Posterior vena cava (tissue), 2 donors: ENCODE measurements around the gene MYO15B. TPM values are rescaled to one million over a fixed set of nuclear protein-coding genes. Genes with fewer than 3 reads are reported as not detected.

ENCODE experiments used
- DNase-seq: peaks from one replicate; pipeline ENCODE4 v3.0.0-alpha.2; 2020; ENCODE audit warnings: low spot score
- intact Hi-C, 2 donors: fragments of 100-400 bp; cut with DNase I; formaldehyde crosslinking; loops; one replicate each; pipeline versions ENCODE4 v1.14.1 to v1.14.2; 2022 to 2023
- total RNA-seq, 2 donors: library from RNA; stranded (reverse); fragmentation: NEBNext Ultra II Directional; extraction: Animal tissue kit (Norgen Biotek cat#: 25700); gene quantifications; one replicate each; pipeline ENCODE4 v1.2.1, GENCODE V29; 2021
- donor health status: DM: yes; HTN: yes; CAD: no.
- donor health status: DM: yes; HTN: yes; CAD: no.

Gene MYO15B
- total RNA-seq, 2 donors from 2014 or later = 76.5 to 114 TPM

DNA sequence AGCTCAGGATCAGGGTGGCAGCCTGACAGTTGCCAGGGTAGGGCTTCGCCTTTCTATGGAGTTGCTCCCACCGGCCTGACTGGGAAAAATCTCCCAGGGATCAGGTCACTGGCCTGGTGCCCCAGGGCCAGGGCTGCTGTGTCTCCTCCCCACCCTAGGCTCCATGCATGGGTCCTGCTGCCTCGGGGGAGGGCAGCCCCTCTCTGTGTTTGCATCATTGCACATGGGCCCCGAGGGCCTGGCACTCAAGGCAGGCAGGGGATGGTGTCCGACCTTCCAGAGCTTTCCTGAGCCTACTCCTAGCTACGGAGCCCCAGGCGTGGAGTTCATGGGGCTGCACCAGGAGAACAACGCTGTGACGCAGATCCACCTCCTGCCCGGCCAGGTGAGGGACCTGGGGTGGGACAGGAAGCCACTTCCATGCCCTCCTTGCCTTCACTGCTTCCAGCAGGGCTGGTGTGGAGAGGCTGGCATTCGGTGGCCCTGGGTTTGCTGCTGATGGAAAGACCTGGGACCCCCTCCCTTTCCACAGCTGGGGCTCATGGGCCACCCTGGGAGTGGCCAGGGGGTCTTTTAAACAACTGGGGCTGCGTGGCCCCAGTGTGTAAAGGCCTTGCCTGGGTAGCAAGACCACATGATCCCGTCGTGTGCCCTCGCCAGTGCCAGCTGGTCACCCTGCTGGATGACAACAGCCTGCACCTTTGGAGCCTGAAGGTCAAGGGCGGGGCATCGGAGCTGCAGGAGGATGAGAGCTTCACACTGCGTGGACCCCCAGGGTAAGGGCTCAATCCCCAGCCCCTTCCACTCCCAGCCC lies 29.5 kb upstream of the MYO15B start:
- no peak for DNase-seq
- intact Hi-C loops = no loop called here

DNA sequence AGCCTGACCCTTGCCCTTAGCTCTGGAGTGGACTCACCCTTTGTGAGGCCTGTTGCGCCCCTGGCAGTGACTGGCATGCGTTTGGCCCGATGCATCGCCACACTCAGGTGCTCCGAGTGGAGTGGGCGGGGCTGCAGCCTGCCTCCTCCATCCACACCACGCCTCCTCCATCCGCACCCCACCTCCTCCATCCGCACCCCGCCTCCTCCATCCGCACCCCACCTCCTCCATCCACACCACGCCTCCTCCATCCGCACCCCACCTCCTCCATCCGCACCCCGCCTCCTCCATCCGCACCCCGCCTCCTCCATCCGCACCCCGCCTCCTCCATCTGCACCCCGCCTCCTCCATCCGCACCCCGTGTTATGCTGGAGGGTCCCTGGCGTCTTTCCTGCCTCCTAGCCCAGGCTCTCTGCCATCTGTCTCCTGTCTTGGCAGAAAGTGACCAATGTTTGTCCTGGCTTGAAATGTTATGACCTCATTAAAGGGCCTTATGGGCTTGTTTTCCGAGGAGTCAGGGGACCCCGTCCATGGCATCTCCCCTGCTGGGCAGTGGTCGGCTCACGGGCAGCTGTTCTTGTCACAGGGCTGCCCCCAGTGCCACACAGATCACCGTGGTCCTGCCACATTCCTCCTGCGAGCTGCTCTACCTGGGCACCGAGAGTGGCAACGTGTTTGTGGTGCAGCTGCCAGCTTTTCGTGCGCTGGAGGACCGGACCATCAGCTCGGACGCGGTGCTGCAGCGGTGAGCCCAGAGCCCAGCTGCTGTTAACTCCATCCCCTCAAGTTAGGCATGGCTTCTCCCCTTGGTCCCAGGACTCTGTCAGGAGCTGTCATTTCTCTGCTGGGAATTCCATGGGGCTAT lies 28.7 kb upstream of the MYO15B start:
- intact Hi-C loops = no loop called here
- DNase-seq = no peak

DNA sequence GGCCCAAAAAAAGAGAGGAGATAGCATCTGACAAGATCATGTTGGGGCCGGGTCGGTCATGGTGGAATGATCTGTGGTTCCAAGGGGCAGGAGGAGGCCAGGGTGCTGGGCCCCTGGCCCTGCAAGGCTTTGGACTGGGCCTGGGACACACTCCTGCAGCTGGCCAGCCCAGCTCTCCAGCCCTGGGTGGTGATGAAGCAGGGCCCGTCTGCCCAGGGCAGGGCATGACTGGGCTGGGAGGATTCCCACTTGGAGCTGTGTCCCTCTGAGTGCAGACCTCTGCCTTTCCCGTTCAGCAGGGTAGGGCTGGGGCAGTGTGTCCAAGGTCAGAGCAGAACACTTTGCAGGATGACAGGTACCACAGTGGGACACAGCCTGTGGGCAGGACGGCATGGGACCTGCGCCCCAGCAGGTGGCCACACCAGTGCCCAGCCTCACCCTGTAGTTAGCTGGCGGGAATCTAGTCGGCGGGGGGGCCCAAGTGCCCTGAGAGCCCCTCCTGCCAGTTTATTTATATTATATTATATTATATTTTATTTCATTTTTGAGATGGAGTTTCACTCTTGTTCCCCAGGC lies 27.6 kb upstream of the MYO15B start:
- intact Hi-C loops = no loop called here
- no peak for DNase-seq

DNA sequence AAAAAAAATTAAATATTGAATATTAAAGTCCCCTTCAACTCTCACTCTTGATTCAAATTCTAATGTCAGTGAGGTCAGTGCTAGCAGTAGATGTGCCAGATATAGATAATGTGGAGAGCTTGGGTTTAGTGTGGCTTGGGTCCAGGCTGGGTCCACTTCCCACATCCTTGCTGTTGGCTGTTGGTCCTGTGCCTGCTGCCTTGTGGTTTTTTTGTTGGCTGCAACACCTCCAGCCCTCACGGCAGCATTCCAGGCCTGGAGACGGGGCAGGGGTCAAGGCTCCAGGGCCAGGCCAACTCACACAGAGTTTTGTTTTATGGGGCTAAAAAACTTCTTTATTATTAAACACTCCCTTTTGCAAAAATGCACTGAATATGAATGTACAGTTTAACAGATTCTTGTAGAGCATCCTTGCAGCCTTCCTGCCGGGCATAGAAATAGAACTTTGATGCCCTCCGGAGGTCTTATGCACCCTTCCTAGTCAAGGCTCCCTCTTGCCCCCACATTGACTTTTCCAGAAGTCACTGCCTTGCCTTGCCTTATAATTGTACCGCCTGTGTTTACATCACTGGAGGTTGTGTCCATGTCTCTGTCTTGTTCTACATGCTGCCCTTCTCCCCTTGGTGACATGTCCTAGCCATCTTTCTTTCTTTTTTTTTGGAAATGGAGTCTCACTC lies 25.5 kb upstream of the MYO15B start:
- intact Hi-C loops = no loop called here
- no peak for DNase-seq

DNA sequence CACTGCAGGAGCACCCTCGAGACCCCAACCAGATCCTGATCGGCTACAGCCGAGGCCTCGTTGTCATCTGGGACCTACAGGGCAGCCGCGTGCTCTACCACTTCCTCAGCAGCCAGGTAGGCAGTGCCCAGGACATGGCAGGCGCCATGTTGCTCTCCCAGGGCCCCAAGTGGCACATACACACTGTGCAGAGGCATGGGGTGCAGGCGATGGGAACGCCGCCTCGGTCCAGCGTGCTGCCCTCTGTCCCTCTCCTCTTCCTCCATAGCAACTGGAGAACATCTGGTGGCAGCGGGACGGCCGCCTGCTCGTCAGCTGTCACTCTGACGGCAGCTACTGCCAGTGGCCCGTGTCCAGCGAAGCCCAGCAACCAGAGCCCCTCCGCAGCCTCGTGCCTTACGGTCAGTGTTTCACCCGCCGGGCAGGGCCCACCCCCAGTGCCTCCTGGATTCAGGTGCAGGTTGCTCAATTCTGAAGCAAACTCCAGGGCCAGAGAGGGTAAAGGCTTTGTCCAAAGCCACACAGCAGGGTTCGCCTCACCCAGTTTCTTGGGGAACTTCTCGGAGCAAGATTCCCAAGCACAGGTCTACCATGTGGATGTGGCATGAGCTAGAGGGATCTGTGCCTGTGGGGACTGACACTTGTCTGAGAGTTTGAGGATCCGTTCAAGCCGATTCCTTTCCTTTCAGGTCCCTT lies 24.4 kb upstream of the MYO15B start:
- DNase-seq = no peak
- intact Hi-C loops = no loop called here

DNA sequence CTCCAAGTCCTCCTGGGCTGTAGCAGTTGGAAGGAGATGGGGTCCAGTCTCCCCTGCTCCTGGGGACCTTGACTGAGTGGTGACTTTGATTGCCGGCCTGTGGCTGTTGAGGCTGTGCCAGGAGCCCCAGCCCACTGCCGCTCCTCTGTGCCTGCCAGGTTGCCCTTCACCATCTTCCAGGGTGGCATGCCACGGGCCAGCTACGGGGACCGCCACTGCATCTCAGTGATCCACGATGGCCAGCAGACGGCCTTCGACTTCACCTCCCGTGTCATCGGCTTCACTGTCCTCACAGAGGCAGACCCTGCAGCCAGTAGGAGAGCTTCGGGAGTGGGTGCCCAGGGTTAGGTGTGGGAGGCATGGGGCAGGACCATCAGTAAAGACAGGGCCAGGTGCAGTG lies 23.4 kb upstream of the MYO15B start:
- intact Hi-C loops = no loop called here

DNA sequence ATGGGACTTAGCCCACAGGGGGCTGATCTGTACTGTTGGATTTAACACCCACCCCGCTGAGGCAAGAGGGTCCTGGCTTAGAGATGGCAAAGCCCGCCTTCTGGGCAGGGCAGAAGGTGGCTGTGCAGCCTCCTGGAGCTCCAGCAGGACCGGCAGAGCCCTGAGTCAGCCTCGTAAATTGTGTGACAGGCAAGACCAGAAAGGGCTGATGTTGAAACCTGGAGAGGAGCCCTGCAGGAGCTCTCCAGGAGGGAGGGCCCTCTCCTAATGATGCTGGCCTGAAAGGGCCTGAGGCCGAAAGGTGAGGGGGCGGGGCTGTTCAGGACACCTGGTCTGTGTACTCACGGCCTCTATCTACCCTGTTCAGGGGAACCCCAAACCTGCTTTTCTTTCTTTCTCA lies 22.5 kb upstream of the MYO15B start:
- intact Hi-C loops = no loop called here
- no peak for DNase-seq

More for the DNA sequence above, 23.4 kb upstream of the MYO15B start:
- DNase-seq = no peak

DNA sequence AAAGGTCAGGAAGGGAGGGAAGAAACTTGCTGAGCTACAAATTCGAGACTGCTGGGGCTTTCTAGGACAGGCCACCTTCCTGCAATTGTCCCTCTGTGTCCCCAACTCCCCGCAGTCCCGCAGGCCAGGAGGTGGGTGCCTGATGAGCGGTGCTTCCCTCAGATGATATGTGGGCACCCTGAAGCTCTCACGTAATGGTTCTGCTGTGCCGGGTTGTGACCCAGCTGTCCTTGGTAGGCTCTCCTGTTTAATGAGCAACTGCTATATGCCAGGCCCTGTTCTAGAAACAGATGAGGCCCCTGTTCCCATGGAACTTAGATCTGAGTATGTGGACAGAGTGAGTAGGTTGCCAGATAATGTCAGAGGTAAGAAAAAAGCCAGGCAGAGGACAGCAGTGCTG lies 22.0 kb upstream of the MYO15B start:
- no peak for DNase-seq
- intact Hi-C loops = no loop called here

DNA sequence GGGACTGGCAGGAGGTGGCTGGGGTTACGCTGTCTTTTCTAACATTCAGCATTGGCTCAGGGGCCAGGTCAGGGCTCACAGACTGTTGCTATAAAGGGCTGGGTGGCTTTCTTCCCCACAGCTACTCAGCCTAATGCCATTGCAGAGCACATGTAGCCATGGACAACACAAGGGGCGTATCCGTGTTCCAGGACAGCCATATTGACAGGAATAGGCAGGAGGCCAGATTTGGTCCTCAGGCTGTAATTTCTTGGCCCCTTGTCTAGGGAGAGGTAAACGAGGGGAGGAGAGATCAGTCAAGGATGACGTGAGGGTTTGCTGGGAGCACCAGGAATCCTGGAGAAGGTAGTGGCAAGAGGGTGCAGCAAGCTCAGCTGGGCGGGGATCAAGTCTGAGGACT lies 21.2 kb upstream of the MYO15B start:
- no peak for DNase-seq
- intact Hi-C loops = no loop called here

DNA sequence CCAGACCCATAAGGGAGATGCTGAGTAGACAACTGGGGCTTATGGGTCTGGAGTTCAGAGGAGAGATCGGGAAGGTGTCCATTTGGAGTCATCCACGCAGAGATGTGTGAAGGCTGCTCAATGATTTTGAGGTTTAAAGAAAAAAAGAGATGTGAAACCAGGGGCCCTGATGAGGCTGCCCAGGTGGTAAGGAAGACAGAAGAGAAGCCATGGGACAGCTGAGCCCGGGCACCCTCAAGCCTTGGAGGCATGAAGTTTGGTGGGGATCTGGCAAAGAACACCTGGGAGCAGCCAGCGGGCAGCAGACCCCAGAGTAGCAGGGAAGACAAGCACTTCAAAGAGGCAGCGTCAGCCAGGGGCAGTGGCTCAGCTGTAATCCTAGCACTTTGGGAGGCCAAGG lies 20.8 kb upstream of the MYO15B start:
- intact Hi-C loops = no loop called here

DNA sequence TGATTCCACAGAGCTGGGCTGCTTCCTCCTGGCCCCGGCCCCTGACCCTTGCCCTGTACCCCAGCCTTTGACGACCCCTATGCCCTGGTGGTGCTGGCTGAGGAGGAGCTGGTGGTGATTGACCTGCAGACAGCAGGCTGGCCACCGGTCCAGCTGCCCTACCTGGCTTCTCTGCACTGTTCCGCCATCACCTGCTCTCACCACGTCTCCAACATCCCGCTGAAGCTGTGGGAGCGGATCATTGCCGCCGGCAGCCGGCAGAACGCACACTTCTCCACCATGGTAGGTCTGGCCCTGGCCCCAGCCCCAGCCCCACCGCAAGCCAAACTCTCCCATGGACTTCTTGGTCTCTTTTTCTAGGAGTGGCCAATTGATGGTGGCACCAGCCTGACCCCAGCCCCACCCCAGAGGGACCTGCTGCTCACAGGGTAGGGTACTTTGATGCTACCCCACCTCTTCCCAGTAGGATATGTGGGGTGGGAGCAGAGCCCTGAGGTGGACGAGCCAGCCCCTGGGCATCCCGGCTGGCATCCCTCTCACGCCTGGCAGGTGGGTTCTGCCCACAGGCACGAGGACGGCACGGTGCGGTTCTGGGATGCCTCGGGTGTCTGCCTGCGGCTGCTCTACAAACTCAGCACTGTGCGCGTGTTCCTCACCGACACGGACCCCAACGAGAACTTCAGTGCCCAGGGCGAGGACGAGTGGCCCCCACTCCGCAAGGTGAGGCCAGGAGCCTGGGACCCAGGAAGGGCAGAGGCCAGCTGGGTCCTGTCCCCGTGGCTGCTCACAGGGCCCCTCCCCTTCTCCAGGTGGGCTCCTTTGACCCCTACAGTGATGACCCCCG lies 19.0 kb upstream of the MYO15B start:
- no peak for DNase-seq
- intact Hi-C loops = no loop called here

More for the DNA sequence above, 20.8 kb upstream of the MYO15B start:
- DNase-seq = no peak

DNA sequence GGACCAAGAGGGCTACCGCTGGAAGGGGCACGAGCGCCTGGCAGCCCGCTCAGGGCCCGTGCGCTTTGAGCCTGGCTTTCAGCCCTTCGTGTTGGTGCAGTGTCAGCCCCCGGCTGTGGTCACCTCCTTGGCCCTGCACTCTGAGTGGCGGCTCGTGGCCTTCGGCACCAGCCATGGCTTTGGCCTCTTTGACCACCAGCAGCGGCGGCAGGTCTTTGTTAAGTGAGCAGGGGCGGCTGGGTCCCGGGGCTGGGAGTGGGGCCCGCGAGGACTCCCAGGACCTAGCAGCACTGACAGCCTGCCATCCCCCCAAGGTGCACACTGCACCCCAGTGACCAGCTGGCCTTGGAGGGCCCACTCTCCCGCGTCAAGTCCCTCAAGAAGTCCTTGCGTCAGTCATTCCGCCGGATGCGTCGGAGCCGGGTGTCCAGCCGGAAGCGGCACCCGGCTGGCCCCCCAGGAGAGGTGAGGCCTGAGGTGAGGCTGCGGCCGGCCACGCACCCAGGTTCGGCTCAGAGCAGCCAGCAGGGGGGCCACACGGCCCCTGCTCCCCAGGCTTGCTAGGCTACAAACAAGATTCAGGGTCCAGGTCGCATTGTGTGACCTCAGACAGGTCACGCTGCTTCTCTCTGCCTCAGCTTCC lies 17.4 kb upstream of the MYO15B start:
- intact Hi-C loops = no loop called here
- no peak for DNase-seq

DNA sequence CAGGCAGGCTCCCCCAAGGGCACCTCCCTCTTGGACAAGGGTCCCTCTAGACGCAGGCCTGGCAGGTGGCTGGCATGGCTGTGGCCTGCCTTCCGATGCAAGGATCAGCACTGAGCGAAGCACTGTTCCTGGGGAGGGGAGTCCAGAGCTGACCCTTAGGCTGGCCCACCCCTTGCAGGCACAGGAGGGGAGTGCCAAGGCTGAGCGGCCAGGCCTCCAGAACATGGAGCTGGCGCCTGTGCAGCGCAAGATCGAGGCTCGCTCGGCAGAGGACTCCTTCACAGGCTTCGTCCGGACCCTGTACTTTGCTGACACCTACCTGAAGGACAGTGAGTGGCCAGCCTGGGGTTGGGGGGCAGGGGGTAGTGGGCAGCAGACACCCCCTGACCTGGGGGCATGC lies 16.8 kb upstream of the MYO15B start:
- no peak for DNase-seq
- intact Hi-C loops = no loop called here

DNA sequence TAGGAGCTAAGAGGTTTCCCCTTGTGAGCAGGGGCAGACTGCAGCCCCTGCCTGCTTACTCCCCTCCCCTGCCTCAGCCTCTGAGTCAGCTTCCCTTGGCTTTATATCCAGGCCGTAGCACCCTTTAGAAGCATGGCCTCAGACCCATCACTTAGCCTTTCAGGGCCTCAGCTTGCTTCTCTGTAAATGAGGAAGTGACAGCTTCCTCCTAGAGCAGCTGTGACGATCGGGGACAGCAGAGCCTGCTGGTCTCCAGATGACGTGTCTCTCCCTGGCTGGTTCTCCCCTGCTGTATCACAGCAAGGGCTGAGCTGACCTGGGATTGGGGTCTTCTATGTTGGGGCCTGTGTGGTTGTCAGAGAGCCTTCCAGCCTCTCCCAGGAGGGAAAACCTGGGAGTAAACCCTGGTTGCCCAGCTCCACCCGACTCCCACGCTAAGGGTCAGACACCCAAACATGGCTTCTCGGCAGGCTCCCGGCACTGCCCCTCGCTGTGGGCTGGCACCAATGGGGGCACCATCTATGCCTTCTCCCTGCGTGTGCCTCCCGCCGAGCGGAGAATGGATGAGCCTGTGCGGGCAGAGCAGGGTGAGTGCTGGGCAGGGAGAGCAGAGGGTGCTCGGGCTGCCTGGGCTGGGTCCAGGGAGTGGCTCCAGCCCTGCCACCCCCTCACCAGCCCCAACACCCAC lies 16.3 kb upstream of the MYO15B start:
- intact Hi-C loops = no loop called here
- DNase-seq = no peak

DNA sequence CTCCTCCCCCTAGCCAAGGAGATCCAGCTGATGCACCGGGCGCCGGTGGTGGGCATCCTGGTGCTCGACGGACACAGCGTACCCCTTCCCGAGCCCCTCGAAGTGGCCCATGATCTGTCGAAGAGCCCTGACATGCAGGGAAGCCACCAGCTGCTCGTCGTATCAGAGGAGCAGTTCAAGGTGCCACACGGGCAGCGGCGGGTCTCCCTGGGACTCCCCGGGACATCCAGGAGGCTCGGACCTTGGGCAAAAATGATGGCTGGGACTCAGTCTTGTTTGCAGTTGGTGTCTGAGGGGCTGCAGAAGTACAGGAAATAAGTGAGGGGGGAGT lies 15.8 kb upstream of the MYO15B start:
- intact Hi-C loops = no loop called here
- no peak for DNase-seq

DNA sequence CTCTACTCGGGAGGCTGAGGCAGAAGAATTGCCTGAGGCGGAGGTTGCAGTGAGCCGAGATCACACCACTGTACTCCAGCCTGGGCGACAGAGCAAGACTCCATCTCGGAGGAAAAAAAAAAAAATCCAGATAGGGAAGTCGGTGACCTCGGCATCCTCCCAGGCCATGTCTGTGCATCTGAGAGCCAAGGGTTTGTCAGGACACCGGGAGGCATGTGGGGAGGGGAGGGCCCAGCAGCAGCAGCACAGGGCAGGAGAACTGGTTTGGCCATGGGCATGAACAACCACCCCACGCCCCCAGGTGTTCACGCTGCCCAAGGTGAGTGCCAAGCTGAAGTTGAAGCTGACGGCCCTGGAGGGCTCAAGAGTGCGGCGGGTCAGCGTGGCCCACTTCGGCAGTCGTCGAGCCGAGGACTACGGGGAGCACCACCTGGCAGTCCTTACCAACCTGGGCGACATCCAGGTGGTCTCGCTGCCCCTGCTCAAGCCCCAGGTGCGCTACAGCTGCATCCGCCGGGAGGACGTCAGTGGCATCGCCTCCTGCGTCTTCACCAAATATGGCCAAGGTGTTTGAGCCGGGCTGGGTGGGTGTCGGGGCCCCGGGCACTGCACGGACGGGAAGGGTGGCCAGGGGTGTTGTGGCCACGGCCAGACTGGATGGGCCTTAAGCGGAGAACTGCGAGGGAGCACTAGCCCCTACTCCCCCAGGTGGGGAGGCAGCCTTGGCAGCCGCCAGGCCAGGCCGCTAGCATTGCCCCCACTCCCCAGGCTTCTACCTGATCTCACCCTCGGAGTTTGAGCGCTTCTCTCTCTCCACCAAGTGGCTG lies 14.7 kb upstream of the MYO15B start:
- DNase-seq = no peak
- intact Hi-C loops = no loop called here

DNA sequence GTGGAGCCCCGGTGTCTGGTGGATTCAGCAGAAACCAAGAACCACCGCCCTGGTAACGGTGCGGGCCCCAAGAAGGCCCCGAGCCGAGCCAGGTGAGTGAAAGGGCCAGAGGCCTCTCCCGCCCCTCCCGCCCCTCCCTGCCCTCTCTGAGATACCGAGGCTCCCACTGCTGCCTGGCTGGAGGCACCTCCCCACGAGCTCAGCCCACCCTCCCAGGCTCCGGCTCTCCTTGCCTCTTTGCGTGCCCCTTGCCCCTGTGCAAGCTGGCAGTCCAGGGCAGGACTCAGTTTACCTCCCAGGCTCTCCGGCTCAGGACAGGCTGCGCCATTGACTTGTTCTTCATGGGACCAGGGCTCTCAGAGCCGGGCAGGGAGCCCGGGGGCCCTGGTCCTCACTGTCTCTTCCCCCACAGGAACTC lies 14.1 kb upstream of the MYO15B start:
- DNase-seq = no peak
- intact Hi-C loops = no loop called here
